ENCODE measurements around the gene EFNA5.

Gene EFNA5

DNA sequence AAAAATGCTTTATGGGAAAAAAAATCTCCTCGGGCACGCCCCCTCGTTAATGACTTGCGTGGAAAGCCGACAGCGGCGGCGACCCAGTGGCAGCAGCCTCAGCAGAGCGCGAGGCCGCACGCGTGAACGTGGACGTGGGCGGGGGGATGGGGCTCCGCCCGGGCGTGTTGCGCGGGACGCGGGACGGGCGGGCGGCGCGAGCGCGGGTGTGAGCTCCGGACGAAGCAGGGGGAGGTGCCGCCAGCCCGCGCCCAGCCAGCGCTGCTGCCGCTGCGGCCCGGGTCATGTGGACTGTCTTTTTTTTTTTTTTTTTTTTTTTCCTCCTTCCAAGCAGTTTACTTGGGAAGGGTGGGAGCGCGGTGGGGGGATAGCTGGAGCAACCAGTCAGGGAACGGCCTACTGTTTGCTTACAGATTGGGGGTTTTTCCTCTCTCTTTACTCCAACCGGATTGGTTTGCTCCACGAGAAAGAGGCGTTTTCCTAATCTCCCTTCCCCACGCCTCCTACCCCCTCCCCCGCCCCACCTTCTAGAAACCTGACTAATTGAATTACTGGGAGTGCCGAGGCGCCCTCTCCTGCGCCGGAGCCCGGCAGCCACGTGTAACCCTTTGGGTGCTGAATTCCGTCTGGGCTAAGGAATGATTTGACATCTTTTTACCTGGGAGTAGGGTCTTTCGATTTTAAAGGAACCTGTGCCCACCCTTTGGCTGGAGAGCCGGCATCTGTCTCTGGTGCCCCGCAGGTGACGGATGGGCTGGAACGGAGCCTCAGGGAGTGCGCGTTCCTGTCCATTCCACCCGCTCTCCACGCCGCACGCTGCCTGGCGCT, 1.7 kb upstream of the EFNA5 start:
- DNase-seq = peak; percentile 35 to 51

GRCh38 chr5:107671742-107672210, 1.0 kb upstream of the EFNA5 start:
- DNase-seq = no peak

- DNase-seq = no peak
Observed at GRCh38 chr5:107670087-107670931, 428 bp downstream of the EFNA5 start.

- peak in 1 of 2 donors; percentile 23 for DNase-seq
Observed at GRCh38 chr5:107669096-107670031, 1.4 kb downstream of the EFNA5 start.

DNA sequence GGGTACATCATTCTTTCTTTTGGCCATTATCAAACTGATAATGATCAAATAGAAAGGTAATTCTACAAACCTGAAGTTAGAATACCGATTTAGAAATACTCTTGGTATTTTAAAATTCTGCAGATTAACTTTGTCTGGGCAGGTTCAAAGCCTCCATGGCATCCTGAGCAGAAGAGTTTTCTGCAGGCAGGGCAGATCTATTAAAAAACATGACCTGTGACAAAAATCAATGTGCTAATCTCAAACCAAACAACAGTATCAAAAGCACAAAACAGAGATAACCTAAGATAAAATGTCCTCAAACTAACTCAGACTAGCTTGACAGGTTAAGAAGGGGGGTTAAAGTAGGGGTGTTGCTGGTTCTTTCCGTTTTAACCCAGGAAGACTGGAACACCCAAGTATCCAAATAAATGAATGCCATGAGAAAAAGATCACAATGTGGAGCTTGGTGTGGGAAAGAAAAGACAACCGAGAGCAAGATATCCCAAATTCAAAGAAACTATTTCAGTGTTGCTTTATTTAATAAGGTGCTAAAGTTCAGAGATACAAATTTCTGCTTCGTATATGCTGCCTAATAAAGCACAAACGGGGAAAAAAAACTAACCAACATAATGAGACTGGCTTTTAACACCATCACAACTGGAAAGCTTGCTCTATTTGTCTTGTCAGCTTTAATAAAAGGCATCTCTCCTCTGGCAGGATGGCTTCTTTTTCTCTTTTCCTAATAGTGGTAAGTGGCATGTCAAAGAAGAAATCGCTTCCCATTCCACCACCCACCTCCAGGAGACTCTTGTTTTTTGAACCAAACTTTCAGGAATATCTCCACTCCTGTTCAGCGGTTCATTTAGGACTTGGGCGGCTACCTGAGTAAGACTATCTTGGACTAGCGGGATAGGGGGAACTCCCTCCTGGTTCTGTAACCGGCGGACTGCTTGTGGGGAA, 2.3 kb downstream of the EFNA5 start:
- DNase-seq = no peak

- no peak for DNase-seq
Observed at GRCh38 chr5:107666051-107666655, 4.6 kb downstream of the EFNA5 start.

DNA sequence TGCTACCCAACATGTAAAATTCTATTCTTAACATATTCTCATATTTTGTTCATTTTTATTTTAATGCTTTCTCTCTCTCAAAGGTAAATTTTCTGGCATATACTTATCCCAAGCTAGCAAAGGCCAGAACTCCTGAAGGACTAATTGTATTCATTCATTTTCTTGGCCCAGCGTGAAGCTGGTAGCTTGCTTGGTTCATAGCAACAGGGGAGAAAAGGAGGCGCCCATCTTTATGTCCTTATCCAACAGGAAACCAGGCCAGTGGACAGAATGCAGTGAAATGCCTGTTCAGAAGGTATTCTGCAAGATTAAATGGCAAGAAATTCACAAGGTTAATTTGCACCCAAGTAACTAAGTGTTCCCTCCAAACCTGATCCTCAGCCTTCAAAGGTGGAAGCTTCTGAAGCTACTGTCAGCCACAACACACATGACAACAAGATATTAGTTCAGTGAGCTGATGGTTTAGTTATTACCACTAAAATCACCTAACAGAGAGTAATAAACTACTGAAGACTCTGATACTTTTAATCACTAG, 5.6 kb downstream of the EFNA5 start:
- DNase-seq = no peak

DNA sequence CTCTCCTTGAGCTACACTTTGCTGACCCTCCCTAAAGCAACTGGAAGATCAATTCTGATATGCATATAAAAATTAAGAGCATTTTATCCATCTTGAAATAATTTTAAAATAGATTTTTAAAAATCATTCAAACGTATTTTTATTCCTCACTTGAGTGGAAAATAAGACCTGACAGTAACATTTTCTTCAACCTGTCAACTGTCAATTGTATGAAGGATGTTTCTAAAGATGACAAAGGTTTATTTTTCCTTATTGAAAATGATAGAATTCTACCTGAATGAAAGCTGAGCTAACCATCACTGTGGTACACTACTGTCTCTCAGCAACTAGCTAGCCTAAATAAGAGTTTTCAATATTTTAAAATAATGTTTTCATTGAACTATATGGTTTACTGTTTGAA, 7.0 kb downstream of the EFNA5 start:
- no peak for DNase-seq

DNA sequence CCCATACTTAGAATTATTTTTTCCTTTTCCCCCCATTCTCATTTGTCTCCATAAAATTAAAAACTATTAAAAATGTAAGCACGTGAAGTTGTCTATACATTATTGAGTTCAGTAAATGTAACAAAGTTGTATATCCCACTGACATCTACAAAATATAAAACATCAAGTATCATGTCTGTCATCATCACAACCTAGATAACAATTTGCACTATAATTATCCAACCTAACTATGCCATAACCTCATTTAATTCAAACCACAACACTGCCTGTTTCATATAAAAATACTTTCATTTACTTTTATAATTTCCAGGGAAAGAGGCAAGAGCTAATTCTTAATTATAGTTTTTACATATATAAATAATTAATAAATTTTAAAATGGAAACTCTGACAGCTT, 9.1 kb downstream of the EFNA5 start:
- no peak for DNase-seq

- no peak for DNase-seq
Observed at GRCh38 chr5:107661038-107661649, 9.6 kb downstream of the EFNA5 start.

- no peak for DNase-seq
Observed at GRCh38 chr5:107658528-107658927, 12.2 kb downstream of the EFNA5 start.

DNA sequence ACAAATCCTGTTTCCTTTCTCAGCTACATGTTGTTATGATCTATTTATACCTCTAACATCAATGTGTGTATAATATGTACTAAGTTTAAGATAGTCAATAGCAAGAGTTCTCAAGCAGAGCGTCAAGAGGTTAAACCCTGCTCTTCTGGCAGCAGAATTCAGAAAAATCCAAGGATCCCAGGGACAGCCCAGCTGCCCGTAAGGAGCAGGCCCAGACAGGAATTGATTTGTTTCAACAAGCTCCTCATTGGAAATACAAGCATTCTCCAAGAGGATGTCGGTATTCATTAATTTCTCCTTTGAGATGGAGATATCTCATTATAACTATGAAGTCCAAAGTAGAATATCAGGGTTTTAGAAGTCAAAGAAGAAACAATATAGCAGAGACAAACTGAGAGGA, 14.9 kb downstream of the EFNA5 start:
- DNase-seq = no peak

DNA sequence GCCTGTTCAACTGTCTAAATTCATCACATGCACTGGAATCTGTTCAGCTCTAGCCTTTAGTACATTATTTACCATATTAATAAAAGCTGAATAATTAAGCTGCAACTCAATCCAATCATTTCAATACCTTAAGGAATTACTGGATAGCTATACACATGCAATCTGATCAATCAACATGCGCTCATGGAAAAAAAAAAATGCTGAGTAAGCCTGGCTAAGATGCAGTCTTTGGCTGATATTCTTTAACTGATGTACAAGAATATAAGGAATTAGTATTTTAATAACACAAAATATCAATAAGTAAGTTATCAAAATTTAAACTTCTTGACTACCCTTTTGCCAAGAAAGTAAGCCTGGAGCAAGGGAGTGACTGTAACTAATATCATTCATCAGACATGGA, 15.9 kb downstream of the EFNA5 start:
- no peak for DNase-seq

- no peak for DNase-seq
Observed at GRCh38 chr5:107653685-107654084, 17.1 kb downstream of the EFNA5 start.

GRCh38 chr5:107652839-107653607, 17.7 kb downstream of the EFNA5 start:
- DNase-seq = no peak

DNA sequence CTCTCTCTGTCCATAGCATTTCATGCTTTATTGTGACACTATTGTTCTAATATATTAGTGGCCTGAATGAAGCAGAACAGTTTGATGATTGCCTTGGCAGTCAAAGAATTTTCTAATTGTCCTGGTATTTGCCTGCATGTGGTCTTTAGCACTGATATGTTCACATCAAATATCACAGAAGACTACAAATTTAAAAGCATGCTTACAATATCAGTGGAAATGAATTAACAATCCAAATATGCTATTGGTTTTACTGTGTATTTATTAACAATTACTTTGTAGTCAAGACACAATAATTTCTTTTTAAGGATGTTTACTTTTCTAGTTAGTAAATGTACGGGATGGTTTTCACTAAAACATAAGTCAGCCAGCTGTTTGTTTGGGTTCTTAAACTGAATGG, 18.3 kb downstream of the EFNA5 start:
- DNase-seq = no peak

DNA sequence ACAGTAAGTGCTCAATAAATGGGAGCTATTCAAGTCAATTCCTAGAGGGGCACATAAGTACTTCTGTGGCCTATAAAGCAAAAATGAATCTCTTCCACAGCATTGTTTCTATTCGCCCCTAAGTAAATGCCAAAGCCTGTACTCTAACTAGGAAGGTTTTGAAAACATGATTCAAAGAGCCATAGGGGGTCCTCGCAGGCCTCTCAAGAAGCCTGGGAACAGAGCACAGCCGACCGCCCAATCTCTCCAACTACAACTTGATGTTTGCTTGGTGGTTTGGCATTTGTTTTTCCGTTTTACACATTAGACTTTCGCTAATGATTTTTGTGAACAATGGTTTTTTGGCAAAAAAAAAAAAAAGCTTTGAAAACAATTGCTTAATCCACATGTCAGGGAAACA, 19.4 kb downstream of the EFNA5 start:
- no peak for DNase-seq

GRCh38 chr5:107646418-107646817, 24.3 kb downstream of the EFNA5 start:
- no peak for DNase-seq

GRCh38 chr5:107640568-107640967, 30.2 kb downstream of the EFNA5 start:
- DNase-seq = no peak

- no peak for DNase-seq
Observed at GRCh38 chr5:107639990-107640389, 30.7 kb downstream of the EFNA5 start.

Measured in hippocampal formation (tissue), 2 donors.